Heart left ventricle (tissue), 16 donors: ENCODE data around the gene DSP. TPM values are rescaled to one million over a fixed set of nuclear protein-coding genes. Genes with fewer than 3 reads are reported as not detected.

Experiments
- ATAC-seq, 4 donors: fragments of 200-7000 bp; cut with Tn5 transposase; one replicate each; pipeline ENCODE4 v1.9.1; 2020 to 2022; ENCODE audit warnings: moderate library complexity in 4 of 4, mild to moderate bottlenecking in 3 of 4, moderate number of reproducible peaks in 1 of 4
- DNase-seq, 5 donors: peaks; one replicate each; pipeline ENCODE4 v3.0.0-alpha.2; 2020
- H3K27ac ChIP-seq, 12 donors: fragments of 200-600 bp; sonication (generic) in 4 of 12; one replicate each; pipeline versions ENCODE4 v1.5.0 to v1.8.0; 2016 to 2022; ENCODE audit warnings: mild to moderate bottlenecking in 2 of 12
- H3K27me3 ChIP-seq, 9 donors: fragments of 200-600 bp; sonication (generic) in 2 of 9; one replicate each; pipeline versions ENCODE4 v1.5.1 to v1.8.0; 2016 to 2022; ENCODE audit warnings: mild to moderate bottlenecking in 3 of 9
- H3K36me3 ChIP-seq, 9 donors: fragments of 200-600 bp; sonication (generic) in 2 of 9; one replicate each; pipeline versions ENCODE4 v1.5.0 to v1.8.0; 2018 to 2022; ENCODE audit warnings: mild to moderate bottlenecking in 2 of 9
- H3K4me1 ChIP-seq, 12 donors: fragments of 200-600 bp; sonication (generic) in 4 of 12; one replicate each; pipeline versions ENCODE4 v1.5.0 to v1.8.0; 2016 to 2022; ENCODE audit warnings: mild to moderate bottlenecking in 3 of 12
- H3K4me3 ChIP-seq, 12 donors: fragments of 200-600 bp; sonication (generic) in 4 of 12; one replicate each; pipeline versions ENCODE4 v1.5.0 to v1.8.0; 2017 to 2022; ENCODE audit warnings: mild to moderate bottlenecking in 9 of 12, moderate library complexity in 4 of 12
- H3K9me3 ChIP-seq, 12 donors: fragments of 200-600 bp; sonication (generic) in 4 of 12; one replicate each; pipeline versions ENCODE4 v1.5.0 to v1.8.0; 2016 to 2022; ENCODE audit warnings: mild to moderate bottlenecking in 1 of 12
- CTCF ChIP-seq, 12 donors: fragments of 200-600 bp; sonication (generic) in 4 of 12; IDR thresholded peaks; one replicate each; pipeline versions ENCODE4 v1.5.0 to v1.8.0; 2018 to 2022; ENCODE audit warnings: antibody characterized with exemption in 12 of 12, mild to moderate bottlenecking in 5 of 12
- POLR2A ChIP-seq, 2 donors: fragments of 450-650 bp; IDR thresholded peaks; one replicate each; pipeline ENCODE4 v1.6.1; 2017; ENCODE audit warnings: antibody characterized with exemption in 2 of 2, mild to moderate bottlenecking in 2 of 2, moderate library complexity in 2 of 2
- WGBS, 4 donors: extraction: QIAGEN DNeasy Blood & Tissue Kit in 2 of 4; methylation state at CpG; one replicate each; pipeline versions ENCODE4 v1.1.5 to v1.1.7; 2013 to 2018; 5-methylcytosine and 5-hydroxymethylcytosine counted together
- intact Hi-C, 10 donors: fragments of 100-400 bp; cut with DNase I; formaldehyde crosslinking; loops; one replicate each; pipeline versions ENCODE4 v1.11.1 to v1.14.2; 2022
- polyA plus RNA-seq, 2 donors: library from polyadenylated mRNA; stranded (reverse); fragments of 200-250 nt; gene quantifications; one replicate each; pipeline ENCODE4 v1.2.3, GENCODE V29; 2013
- total RNA-seq, 9 donors: library from RNA; depleted of rRNA in 2 of 9; stranded (reverse); fragments of >200 nt in 2 of 9; fragmentation: NEBNext Ultra II Directional in 3 of 9; extraction: Animal tissue kit (Norgen Biotek cat#: 25700) in 3 of 9; gene quantifications; one replicate each; pipeline versions ENCODE4 v1.1.0 to v1.2.4, GENCODE V29; 2016 to 2023
- donor health status: ischemic (EF 13 %, LVEDD 7.1; RV severe dilation, severe dysfunction).
- donor health status: healthy with polysubstance abuse.
- donor health status: DM: no; HTN: yes; CAD: no.
- donor health status: DM: no; HTN: no; CAD: no.
- donor health status: ischemic (EF 25% LVEDD 6.9; RV normal size, moderate dysfunction).
- donor health status: ischemic (EF 25% LVEDD 5.7; RV mildly dilated, moderate dysfunction).
- donor health status: healthy.
- donor health status: DM: yes; HTN: yes; CAD: no.
- donor health status: ischemic (EF 35%, LVEDD 5.7; RV mildly dilated, moderate dysfunction).
- donor health status: nonischemic (EF 11% LVEDD 7.7; RV severe dilation, severe dysfunction).
- donor health status: DM: yes; HTN: yes; CAD: no.
- donor health status: PGD.
- donor health status: ischemic (EF 29% LVEDD 5.4; RV normal size, mild dysfunction).
- donor health status: nonischemic (EF 23%, LVEDD 6.1; RV moderate dilation, normal function).

Gene DSP
- total and polyA plus RNA-seq, 11 donors: 81.9 to 373 (median 278) TPM

- peaks cover 0 to 3% (median 0%) of the 10 kb centered on the region in 9 donors for H3K27me3 ChIP-seq
- peaks cover 0 to 7% (median 0%) of the 10 kb centered on the region in 12 donors for H3K9me3 ChIP-seq
- TF ChIP-seq POLR2A (IDR thresholded peaks at IDR 0.05) (no peak), CTCF (IDR thresholded peaks at IDR 0.05) (no peak)
- H3K4me1 ChIP-seq: no peaks in the 10 kb centered on the region
- peak in 1 of 4 donors; percentile 65 for ATAC-seq
- WGBS, 4 donors: 42 to 58% (median 55%) methylated on average over 12 of the region's 12 CpGs
- DNase-seq: no peak
- intact Hi-C loops: no loop called here
- no peak overlapping the region for H3K4me3 ChIP-seq
- no peaks in the 10 kb centered on the region for H3K36me3 ChIP-seq
- no peak overlapping the region for H3K27ac ChIP-seq
Measured at GRCh38 chr6:7496266-7496875, 45.1 kb upstream of the DSP start.

GRCh38 chr6:7500752-7501282 is 40.7 kb upstream of the DSP start:
- WGBS, 4 donors: 82 to 88% (median 86%) methylated on average over 10 of the region's 10 CpGs
- peaks cover 0 to 9% (median 0%) of the 10 kb centered on the region in 12 donors for H3K4me1 ChIP-seq
- no peak overlapping the region for H3K4me3 ChIP-seq
- H3K27me3 ChIP-seq: peaks cover 0 to 1% (median 0%) of the 10 kb centered on the region in 9 donors
- no peaks in the 10 kb centered on the region for H3K36me3 ChIP-seq
- DNase-seq (no peak), ATAC-seq (no peak)
- no peaks in the 10 kb centered on the region for H3K9me3 ChIP-seq
- intact Hi-C loops: no loop called here
- H3K27ac ChIP-seq: no peak overlapping the region
- TF ChIP-seq CTCF (IDR thresholded peaks at IDR 0.05) (no peak), POLR2A (IDR thresholded peaks at IDR 0.05) (no peak)

GRCh38 chr6:7502743-7503142 is 38.7 kb upstream of the DSP start:
- DNase-seq: no peak
- Histone ChIP-seq H3K36me3 (no peaks in the 10 kb centered on the region), H3K4me3 (no peak overlapping the region), H3K27ac (no peak overlapping the region), H3K27me3 (no peaks in the 10 kb centered on the region), H3K4me1 (peaks cover 0 to 9% (median 0%) of the 10 kb centered on the region in 12 donors), H3K9me3 (no peaks in the 10 kb centered on the region)
- 66 to 82% (median 72%) methylated on average over 11 of the region's 11 CpGs for WGBS, 4 donors
- TF ChIP-seq CTCF (IDR thresholded peaks at IDR 0.05) (no peak), POLR2A (IDR thresholded peaks at IDR 0.05) (no peak)
- intact Hi-C loops: no loop called here
- ATAC-seq: peak; percentile 36 to 55 (median 48)

GRCh38 chr6:7504041-7504440 is 37.4 kb upstream of the DSP start:
- Histone ChIP-seq H3K36me3 (no peaks in the 10 kb centered on the region), H3K27ac (no peak overlapping the region), H3K27me3 (peaks cover 0 to 3% (median 0%) of the 10 kb centered on the region in 9 donors), H3K9me3 (no peaks in the 10 kb centered on the region), H3K4me1 (peaks cover 0 to 9% (median 0%) of the 10 kb centered on the region in 12 donors), H3K4me3 (no peak overlapping the region)
- intact Hi-C loops: no loop called here
- TF ChIP-seq POLR2A (IDR thresholded peaks at IDR 0.05) (no peak), CTCF (IDR thresholded peaks at IDR 0.05) (no peak)
- WGBS, 4 donors: 76 to 93% (median 82%) methylated on average over 6 of the region's 6 CpGs
- DNase-seq (no peak), ATAC-seq (no peak)
